SKM-1 (cell line): ENCODE results near the gene FMNL3.
"Not testable (repeated sequence)": the region's sequence is repeated elsewhere in the genome, so short reads cannot be mapped to it uniquely, and the experiment has no call there.

Experiments used
- DNase-seq: peaks from one replicate; lab custom pipeline; 2025; ENCODE audit not compliant: unreplicated experiment; lab: John Stamatoyannopoulos, UW

FMNL3 gene, protein sequence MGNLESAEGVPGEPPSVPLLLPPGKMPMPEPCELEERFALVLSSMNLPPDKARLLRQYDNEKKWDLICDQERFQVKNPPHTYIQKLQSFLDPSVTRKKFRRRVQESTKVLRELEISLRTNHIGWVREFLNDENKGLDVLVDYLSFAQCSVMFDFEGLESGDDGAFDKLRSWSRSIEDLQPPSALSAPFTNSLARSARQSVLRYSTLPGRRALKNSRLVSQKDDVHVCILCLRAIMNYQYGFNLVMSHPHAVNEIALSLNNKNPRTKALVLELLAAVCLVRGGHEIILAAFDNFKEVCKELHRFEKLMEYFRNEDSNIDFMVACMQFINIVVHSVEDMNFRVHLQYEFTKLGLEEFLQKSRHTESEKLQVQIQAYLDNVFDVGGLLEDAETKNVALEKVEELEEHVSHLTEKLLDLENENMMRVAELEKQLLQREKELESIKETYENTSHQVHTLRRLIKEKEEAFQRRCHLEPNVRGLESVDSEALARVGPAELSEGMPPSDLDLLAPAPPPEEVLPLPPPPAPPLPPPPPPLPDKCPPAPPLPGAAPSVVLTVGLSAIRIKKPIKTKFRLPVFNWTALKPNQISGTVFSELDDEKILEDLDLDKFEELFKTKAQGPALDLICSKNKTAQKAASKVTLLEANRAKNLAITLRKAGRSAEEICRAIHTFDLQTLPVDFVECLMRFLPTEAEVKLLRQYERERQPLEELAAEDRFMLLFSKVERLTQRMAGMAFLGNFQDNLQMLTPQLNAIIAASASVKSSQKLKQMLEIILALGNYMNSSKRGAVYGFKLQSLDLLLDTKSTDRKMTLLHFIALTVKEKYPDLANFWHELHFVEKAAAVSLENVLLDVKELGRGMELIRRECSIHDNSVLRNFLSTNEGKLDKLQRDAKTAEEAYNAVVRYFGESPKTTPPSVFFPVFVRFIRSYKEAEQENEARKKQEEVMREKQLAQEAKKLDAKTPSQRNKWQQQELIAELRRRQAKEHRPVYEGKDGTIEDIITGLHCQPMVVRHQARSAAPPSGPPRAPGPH

DNA sequence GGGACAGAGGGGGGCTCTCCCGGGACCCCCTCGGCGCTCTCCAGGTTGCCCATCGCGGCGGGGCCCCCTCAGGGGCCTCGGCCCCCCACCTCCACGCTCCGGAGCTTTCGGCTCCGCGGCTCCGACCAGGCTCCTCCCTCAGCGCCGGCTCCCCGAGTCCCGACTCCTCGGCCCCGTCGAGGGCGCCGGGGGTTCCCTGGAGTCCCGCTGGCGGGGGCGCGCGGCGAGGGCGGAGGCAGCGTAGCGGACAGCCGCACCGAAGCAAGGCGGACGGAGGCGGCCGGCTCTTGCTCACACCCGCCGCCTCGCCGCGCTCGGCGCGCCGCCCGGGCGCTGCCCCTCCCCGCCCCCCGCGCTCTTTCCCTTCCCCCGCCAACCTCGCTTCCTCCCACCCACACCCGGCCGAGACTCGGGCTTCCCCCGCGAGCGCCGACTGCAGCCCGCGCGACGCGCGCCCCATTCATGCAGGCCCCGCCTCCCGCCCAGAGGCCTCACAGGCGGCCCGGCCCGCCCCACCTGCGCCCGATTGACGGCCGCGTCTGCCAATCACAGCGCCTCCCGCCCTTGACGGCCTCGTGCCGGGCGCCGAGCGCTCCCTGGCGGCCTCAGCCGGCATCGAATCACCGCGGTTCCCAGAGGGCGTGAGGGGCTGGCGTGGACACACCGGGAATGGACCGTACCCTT, at the start of gene FMNL3:
FMNL3 (minus strand) TSS at position 278 of the 684 bp plus-strand sequence; CDS start at position 53, 225 bp downstream.
- no peak for DNase-seq

DNA sequence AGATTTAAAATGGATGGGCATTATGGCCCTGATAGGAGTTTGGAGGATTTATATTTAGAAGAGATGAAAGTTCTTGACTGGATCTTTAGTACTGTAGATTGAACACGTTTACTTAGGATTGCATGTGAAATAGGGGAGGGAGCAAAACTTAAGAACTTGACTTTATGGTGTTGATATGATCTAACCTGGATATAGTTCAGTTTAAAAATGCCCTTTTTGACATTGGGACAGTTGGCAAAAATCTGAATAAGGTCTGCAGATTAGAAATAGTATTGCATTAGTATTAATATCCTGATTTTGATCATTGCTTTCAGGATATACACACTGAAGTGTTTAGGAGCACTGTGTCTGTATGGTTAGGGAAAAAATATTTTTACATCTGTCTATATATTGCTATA, 43.8 kb upstream of the FMNL3 start:
- no peak for DNase-seq

DNA sequence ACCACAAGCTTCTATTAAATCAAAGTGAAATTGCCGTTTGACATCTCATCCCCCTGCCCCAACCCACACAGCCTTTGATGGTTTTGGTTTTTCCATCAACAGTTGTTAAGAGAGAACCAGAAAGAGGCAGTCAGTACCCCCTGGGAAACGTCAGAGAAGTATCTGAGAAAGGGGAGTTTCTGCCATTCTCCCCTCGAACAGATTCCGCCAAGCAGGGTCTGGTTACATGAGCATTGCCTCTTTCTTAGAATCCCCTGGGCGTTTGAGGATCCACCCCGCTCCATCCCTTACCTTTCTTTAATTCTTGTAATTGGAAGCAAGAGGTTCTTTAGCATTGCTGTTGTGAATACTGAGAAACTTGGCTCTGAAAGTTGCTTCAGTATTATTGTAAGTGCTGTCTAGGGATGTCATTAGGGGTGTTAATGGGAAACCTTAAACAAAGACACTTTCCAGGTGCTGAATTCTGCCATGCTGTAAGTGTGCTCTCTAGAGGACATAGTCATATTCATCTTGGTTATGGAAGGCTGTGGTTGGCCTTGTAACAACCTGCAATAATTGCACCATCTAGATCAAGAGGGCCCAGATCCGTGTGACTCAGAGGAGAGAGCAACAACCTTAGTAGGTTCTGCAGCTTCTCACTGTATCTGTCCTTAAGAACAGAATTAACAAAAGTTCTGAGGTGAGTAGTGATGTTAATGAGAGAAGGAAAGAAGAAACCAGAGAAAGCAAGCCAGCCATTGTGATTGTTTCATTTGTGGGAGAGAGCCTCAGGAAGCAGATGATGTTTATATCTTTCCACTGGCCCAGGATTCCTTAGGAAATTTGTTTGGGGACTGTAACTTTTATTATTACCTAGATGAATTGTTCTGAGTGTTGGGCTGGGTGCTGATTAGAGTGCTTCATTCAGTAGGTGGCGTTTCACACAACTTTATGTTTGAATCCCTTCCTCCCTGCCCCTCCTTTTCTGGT, 43.1 kb upstream of the FMNL3 start:
- DNase-seq = peak; percentile 5

DNA sequence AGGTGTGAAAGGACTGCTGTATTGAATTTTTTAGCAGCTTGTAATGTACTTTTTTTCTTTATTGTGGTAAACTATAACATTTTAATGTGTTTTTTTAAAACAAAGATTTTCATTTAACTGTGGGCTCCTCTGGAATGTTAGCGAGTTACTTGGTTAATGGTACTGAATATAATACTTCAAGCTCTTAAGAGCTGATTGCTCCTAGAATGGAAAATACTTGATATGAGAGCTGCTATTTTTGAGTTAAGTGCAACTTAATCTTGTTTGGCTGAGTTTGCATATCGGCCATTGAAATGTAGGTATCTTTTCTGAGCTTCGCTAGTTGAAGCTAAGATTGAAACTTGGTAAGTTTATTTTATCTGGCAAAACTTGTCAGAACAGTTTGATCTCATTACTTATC, 41.6 kb upstream of the FMNL3 start:
- DNase-seq = no peak

DNA sequence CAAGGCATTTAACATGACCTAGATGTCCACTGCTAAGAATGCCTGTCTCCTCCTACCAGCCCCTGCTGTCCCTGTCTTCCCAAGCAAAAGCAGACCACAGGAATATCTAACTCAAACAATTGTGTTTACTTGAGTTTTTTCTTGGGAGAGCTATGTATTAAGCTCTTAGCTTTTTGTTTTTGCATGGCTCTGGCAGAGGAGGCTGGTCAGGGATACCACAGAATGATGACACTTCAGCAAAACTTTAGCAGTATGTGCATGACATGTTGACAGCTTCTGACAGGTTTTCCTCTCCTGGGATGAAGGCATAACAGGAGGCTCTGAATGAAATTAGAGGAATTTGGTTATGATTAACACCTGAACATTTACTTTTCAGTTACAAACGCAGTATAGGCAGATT, 41.1 kb upstream of the FMNL3 start:
- DNase-seq = no peak

DNA sequence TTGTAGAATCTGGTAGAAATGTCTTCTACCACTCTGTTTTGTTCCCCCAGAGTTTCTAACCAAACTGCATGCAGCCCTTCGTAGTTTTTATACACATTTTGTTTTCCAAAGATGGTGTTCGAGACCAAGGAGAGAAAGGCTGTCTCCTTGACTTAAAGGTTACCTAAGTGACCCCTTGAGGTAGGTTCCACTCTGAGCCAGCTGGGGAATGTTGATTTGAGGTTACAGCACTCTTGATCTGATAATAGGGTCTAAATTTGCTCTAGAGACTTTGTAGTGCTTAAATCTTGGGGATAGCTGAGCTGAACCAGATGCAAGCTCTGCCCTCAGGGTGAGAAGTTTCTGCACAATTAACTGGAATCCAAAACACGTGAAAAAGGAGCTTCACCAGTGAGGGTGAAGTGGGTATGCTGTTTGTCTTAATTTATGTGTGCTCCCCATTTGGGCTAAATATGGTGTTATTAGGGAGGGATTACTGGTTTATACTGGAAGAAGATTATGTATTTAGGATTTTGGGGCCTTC, 37.2 kb upstream of the FMNL3 start:
- no peak for DNase-seq

DNA sequence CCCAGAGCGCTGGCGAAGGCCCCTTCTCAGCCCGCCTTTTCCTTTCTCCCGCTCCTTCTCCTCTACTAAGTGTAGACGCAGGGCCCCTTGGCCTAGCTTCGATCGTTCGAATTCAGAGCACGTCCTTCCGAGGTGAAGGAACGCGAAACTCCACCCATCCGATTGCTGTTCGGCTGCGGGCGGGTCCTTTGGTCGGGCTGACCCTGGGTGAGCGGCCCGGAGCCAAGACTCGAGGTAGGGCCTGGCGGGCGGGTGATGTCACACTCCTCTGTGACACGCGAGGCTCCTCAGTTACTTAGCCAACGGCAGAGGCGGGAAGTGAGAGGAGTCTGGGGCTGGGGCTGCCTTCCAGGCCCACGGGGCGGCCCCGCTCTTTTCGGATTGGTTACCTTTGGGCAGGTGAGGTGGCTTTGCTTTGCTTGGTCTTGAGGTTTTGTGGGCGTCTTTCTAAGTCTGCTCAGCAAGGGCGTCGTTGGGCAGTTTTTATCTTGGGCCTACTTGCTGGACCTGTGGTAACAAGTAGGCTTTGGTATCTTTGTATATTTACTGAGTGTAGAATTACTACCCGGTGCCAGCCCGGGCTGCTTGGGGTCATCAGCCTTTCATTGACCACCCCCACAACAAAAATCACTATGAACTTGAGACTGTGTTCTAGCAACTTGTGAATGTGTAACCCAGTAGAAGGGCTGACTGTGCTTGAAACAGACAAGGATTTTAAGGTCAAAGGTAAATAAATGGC, 34.8 kb upstream of the FMNL3 start:
- peak; percentile 9 for DNase-seq

DNA sequence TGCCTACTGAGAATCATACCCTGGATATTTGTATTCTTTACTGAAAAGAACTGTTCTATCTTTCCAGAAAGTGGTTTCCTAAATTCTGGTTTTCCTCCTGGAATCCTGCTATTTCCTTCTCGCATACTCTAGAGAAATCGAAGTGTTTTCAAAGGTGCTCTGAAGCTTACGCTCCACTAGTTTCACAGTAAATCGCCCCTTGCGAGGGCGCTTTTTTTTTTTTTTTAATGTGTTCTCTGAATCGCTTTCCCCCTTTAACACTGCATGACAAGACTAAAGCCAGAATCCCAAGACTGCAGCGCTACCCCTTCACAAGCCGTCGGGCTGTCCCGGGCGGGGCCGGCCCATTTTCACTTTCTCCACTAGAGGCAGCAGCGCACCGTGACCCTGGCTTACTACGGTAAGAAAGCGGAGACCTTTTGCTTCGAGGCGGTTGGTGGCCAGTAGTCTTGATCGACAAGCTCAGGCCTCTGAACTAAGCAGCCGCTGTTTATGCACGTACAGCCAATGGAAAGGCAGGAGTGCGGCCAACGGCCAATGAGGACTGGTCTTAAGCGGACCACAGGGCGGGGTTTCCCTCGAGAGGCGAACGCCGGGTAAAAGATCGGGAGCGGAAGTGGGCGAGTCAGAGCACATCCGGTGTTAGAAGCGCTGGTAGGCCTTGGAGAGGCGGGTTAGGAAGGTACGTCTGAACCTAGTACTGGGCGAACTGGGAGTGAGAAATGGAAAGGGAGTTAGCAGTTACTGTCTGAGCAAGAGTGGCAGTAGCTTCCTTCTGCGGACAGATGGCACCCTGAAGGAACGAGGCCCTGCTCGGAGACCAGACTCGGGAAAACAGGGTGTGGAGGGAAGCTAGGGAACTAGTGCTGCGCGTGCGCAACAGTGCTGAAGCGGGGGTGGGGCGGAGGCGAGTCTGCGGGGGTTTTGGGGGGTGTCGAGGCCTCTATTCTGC, 34.0 kb upstream of the FMNL3 start, which contains the start of gene TMBIM6:
TMBIM6 (plus strand) TSS at position 628 of the 952 bp plus-strand sequence. CDS start 10,937 bp downstream, outside the sequence.
- peak; percentile 91 for DNase-seq

DNA sequence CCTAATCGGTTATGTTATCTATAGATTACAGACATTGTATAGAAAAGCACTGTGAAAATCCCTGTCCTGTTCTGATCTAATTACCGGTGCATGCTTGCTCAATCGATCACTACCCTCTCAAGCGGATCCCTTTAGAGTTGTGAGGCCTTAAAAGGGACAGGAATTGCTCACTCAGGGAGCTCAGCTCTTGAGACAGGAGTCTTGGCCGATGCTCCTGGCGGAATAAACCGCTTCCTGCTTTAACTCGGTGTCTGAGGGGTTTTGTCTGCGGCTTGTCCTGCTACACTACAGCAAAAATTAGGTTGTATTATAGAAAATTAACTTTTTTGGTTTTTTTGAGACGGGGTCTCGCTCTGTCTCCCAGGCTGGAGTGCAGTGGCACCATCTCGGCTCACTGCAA, 33.1 kb upstream of the FMNL3 start:
- DNase-seq = not testable (repeated sequence)

DNA sequence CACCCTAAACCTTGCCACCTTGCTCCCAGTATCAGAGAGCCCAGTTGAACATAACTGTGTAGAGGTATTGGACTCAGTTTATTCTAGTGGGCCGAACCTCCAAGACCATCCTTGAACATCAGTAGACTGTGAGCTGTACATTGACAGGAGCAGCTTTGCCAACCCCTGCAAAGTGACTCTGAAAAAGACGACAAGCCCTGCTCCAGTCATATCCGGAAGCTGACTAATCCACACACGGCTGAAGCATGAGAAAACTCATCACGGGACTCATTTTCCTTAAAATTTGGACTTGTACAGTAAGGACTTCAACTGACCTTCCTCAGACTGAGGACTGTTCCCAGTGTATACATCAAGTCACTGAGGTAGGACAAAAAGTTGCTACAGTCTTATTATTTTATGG, 31.5 kb upstream of the FMNL3 start:
- DNase-seq = not testable (repeated sequence)

DNA sequence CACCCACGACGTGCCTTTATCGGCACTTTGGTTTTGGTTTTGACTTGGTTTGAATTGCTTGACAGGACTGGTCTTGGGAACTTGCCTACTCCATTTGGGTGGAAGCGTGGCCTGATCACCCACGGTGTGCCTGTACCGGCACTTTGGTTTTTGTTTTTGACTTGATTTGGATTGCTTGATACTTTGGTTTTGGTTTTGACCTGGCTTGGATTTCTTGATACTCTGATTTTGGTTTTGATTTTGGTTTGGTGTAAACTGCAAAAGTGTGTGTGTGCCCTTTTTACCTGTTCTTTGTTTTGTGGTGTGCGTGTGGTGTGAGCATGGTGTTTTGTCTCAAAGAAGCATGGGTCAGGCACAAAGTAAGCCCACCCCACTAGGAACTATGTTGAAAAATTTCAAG, 27.7 kb upstream of the FMNL3 start:
- not testable (repeated sequence) for DNase-seq

DNA sequence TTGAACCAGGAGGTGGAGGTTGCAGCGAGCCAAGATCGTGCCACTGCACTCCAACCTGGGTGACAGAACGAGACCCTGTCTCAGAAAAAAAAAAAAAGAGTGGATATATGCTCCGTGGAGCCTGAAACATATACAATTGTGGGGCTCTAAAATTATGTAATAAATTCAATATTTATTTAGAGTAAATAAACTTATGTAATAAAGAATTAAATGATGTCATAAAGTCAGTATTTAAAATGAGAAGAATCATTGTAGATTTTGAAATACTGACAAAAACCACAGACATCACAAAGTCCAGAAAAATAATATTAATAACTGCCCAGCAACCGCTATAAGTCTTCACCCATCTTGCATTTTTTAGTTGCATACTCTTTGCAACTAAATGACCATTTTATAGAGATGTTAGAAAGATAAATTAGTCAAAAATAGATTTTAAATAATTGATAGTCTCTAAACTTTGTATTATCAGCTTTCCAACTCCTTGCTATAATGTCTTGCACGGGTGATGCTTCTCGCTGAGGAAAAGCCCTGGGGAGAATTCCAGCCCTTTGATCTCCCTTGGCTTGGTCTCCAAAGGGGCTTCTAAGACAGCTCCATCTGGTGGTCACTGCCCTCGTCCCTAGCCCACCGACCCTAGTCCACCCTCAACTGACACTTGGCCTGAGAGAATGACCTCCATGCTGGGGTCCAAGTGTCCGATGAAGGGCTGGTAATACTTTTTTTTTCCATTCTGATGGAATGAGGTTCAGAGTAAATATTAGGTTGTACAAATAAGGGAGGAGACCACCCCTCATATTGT, 26.2 kb upstream of the FMNL3 start:
- no peak for DNase-seq

DNA sequence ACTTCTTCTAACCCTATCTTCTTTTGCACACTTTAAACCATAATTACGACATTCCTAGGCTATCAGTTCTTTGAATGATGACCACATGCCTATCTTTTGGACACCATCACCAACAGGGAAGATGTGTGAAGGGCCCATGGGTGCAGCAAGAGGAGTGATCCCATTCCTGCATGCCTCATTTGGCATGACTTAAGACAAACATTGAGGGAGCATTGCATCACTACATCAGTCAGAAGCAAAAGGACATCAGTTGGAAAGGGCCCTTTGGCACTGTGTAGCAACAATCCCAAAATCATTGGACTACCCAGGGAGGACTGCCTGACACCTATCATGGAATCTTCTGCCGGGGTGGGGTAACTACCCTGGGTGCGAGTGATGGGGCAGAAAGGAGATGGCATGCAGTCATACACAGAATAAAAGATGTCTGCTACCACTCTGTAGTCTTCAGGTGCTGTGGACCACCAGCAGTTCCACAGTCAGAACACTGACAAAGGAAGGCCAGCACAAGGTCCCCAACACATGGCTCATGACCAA, 23.4 kb upstream of the FMNL3 start:
- DNase-seq = no peak

DNA sequence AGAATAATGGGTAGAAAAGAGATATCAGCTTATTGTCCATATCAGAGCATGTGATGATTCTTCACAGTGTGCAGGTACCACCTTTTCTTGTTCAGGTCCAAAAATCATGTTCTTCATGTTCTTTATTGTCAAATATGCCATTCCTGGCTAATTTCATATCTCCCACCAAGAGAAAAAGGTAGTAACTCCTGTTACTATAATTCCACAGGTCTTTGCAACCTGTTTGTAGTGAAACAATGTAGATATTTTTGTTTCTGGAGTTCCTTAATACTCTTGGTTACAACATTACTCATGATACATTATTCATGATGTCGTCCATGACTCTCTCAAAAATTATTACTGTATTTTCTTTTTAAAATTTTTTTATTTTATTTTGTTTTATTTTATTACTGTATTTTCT, 22.8 kb upstream of the FMNL3 start:
- no peak for DNase-seq

DNA sequence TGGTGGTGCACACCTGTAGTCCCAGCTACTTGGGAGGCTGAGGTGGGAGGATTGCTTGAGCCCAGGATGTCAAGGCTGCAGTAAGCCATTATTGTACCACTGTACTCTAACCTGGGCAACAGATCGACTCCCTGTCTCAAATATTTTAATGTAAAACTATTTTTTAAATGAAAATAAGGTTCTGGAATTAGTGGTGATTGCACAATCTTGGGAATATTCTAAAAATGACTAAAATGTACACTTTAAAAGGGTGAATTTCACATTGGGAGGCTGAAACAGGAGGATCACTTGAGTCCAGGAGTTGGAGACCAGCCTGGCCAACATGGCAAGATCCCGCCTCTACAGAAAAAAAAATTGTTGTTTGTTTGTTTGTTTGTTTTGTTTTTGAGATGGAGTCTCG, 21.2 kb upstream of the FMNL3 start:
- no peak for DNase-seq

DNA sequence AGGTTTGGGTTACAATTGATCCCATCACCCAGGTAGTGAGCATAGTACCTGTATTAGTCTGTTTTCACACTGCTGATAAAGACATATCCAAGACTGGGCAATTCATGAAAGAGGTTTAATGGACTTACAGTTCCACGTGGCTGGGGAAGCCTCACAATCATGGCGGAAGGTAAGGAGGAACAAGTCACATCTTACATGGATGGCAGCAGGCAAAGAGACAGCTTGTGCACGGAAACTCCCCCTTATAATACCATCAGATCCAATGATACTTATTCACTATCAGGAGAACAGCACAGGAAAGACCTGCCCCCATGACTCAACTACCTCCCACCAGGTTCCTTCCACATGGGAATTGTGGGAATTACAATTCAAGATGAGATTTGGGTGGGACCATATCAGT, 14.2 kb upstream of the FMNL3 start:
- not testable (repeated sequence) for DNase-seq

DNA sequence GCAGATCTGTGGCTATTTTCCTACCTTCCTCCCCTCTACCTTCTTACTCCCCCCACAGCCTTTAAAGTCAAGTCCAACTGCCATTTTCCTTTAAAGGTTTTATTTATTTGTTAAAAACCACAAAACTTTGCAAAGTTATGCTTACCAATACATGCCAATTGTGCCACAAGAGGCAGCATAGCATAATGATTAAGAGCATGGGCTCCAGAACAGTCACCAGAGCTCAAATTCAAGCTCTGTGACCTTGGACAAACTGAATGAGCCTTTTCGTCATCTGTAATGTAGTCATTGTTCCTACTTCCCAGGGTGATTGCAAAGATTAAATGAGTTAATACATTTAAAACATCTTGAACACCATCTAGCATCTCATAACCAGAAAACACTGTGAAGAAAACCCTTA, 13.0 kb upstream of the FMNL3 start:
- no peak for DNase-seq
